ENCODE measurements around the gene DPYSL4.

DPYSL4 gene

DNA sequence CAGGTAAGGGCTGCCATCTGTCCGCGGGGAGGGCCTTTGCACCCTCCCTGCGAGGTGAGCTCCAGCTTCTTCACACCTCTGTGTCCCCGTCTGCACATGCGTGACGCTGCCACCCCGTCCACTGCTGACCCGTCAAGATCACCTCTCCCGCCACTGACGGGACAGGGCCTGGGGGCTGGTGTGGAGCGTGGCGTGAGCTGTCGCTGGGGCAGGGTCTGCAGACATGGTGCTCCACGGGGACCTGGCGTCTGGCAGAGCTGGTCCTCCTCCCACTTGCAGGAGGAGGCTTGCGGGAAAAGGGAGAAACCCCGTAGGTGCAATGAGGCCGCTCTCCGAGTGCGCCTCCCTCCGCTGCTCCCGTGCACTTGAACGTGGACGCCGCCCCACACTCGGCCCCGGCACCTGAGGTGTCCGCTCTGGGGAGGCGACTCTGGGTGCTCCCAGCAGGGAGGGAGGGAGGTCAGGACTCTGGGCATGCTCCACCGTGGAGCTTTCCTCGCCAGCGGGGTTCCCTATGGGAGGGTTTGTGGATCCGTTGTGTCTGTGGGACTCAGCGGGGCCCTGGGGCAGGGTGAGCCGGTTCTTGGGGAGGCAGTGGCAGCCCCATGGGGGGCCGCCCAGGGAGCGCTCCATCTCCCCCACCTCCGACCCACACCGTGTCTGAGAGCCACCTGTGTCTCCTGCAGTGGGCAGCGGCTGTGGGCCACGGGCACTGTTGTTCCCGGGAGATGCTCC, 17.6 kb upstream of the DPYSL4 start:
- Histone ChIP-seq H3K4me3 (ENCODE audit: low read length) (no peak overlapping the region), H3K4me1 (ENCODE audit: control insufficient read depth, insufficient read depth, low read length) (peaks cover 10% of the 10 kb centered on the region), H3K36me3 (ENCODE audit: control insufficient read depth, insufficient read depth, low read length) (no peaks in the 10 kb centered on the region), H3K9ac (ENCODE audit: low read length) (no peak overlapping the region), H3K27me3 (ENCODE audit: control insufficient read depth, insufficient read depth, low read length) (no peaks in the 10 kb centered on the region), H3K9me3 (ENCODE audit: control insufficient read depth, low read length) (no peaks in the 10 kb centered on the region)

- no peaks in the 10 kb centered on the region for H3K9me3 ChIP-seq (ENCODE audit: control insufficient read depth, low read length)
- H3K9ac ChIP-seq (ENCODE audit: low read length) = no peak overlapping the region
- no peak overlapping the region for H3K4me3 ChIP-seq (ENCODE audit: low read length)
- H3K36me3 ChIP-seq (ENCODE audit: control insufficient read depth, insufficient read depth, low read length) = no peaks in the 10 kb centered on the region
- peaks cover 2% of the 10 kb centered on the region for H3K4me1 ChIP-seq (ENCODE audit: control insufficient read depth, insufficient read depth, low read length)
- H3K27me3 ChIP-seq (ENCODE audit: control insufficient read depth, insufficient read depth, low read length) = no peaks in the 10 kb centered on the region
Measured at GRCh38 chr10:132169766-132170560, 16.8 kb upstream of the DPYSL4 start.

DNA sequence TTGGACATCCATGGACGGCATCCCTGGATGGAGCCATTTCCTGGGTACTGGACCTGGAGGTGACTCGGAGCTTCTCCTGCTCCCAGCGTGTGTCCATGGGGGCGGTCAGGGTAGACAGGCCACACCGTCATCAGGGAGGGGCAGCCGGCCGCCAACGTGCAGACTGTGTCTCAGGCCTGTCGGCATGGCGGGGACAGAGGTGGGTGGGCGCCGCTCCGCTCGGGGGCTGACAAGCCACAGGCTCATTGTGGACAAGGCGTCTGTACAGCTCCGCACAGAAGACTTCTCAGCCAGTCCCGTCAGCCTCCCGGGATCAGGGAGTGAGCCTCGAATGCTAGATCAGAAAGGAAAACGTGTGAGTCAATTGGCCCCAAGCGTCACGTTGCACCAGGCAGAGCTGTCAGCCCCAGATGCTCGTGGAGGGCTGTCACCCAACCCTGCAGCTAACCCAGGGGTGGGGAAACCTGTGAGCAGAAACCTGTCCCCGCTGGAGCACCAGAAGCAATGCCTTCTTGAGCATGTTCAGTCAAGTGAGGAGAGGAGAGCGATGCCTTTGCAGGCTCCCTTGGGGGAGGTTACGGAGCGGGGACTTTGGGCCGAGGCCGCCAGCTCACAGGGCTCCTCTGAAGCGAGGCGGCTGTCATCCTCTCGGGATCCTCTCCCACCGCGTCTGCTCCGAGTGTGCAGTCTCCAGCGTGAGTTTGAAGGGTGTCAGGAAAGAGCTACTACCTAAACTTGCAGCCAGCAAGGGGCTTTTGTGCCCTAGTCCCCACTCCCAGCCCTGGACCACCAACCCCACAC, 16.0 kb upstream of the DPYSL4 start:
- H3K9me3 ChIP-seq (ENCODE audit: control insufficient read depth, low read length) = no peaks in the 10 kb centered on the region
- H3K4me3 ChIP-seq (ENCODE audit: low read length) = no peak overlapping the region
- no peak overlapping the region for H3K9ac ChIP-seq (ENCODE audit: low read length)
- H3K4me1 ChIP-seq (ENCODE audit: control insufficient read depth, insufficient read depth, low read length) = no peaks in the 10 kb centered on the region
- H3K27me3 ChIP-seq (ENCODE audit: control insufficient read depth, insufficient read depth, low read length) = no peaks in the 10 kb centered on the region
- H3K36me3 ChIP-seq (ENCODE audit: control insufficient read depth, insufficient read depth, low read length) = no peaks in the 10 kb centered on the region

GRCh38 chr10:132172091-132173066, 14.4 kb upstream of the DPYSL4 start:
- Histone ChIP-seq H3K36me3 (ENCODE audit: control insufficient read depth, insufficient read depth, low read length) (no peaks in the 10 kb centered on the region), H3K27me3 (ENCODE audit: control insufficient read depth, insufficient read depth, low read length) (peaks cover 9% of the 10 kb centered on the region), H3K4me1 (ENCODE audit: control insufficient read depth, insufficient read depth, low read length) (no peaks in the 10 kb centered on the region), H3K4me3 (ENCODE audit: low read length) (no peak overlapping the region), H3K9ac (ENCODE audit: low read length) (no peak overlapping the region), H3K9me3 (ENCODE audit: control insufficient read depth, low read length) (no peaks in the 10 kb centered on the region)

DNA sequence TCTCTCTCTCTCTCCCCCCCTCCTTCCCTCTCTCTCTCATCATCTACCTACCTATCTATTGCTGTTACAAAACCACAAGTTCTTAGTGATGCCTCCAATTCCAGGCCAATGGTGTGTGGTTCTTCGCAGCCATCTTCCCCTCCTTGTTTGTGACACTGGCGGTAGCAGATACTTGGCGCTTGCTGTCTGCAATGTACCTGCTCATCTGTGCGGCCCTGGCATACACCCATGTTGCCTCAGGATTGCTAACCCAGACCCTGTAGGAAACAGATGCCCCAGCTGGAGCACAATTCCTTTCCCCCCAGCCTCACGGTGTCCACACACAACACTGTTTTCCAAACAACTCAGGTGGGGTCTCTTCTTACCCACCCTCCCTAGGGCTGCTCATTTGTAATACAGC, 13.6 kb upstream of the DPYSL4 start:
- Histone ChIP-seq H3K36me3 (ENCODE audit: control insufficient read depth, insufficient read depth, low read length) (no peaks in the 10 kb centered on the region), H3K27me3 (ENCODE audit: control insufficient read depth, insufficient read depth, low read length) (peaks cover 13% of the 10 kb centered on the region), H3K4me3 (ENCODE audit: low read length) (no peak overlapping the region), H3K9ac (ENCODE audit: low read length) (no peak overlapping the region), H3K9me3 (ENCODE audit: control insufficient read depth, low read length) (no peaks in the 10 kb centered on the region), H3K4me1 (ENCODE audit: control insufficient read depth, insufficient read depth, low read length) (no peaks in the 10 kb centered on the region)

DNA sequence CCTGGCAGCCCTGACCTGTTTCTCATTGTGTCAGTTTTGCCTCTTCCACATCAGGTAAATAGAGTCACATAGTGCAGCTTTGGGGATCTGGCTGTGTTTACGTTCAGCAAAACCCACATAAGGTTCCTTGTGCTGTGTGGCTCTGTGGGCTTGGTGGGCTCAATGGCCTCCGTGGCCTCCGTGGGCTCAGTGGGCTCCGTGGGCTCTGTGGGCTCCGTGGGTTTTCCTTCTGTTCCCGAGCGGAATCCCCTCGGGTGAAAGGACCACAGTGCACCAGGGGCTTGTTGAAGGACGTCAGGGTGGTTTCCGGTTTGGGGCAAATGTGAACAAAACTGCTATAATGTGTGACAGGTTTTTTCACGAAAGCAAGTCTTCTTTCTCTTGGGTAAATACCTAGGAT, 12.5 kb upstream of the DPYSL4 start:
- H3K27me3 ChIP-seq (ENCODE audit: control insufficient read depth, insufficient read depth, low read length) = peaks cover 13% of the 10 kb centered on the region
- no peaks in the 10 kb centered on the region for H3K4me1 ChIP-seq (ENCODE audit: control insufficient read depth, insufficient read depth, low read length)
- no peaks in the 10 kb centered on the region for H3K9me3 ChIP-seq (ENCODE audit: control insufficient read depth, low read length)
- H3K4me3 ChIP-seq (ENCODE audit: low read length) = no peak overlapping the region
- H3K9ac ChIP-seq (ENCODE audit: low read length) = no peak overlapping the region
- no peaks in the 10 kb centered on the region for H3K36me3 ChIP-seq (ENCODE audit: control insufficient read depth, insufficient read depth, low read length)

GRCh38 chr10:132175408-132175807, 11.3 kb upstream of the DPYSL4 start:
- Histone ChIP-seq H3K4me3 (ENCODE audit: low read length) (no peak overlapping the region), H3K9me3 (ENCODE audit: control insufficient read depth, low read length) (no peaks in the 10 kb centered on the region), H3K4me1 (ENCODE audit: control insufficient read depth, insufficient read depth, low read length) (no peaks in the 10 kb centered on the region), H3K9ac (ENCODE audit: low read length) (no peak overlapping the region), H3K27me3 (ENCODE audit: control insufficient read depth, insufficient read depth, low read length) (peaks cover 13% of the 10 kb centered on the region), H3K36me3 (ENCODE audit: control insufficient read depth, insufficient read depth, low read length) (no peaks in the 10 kb centered on the region)

DNA sequence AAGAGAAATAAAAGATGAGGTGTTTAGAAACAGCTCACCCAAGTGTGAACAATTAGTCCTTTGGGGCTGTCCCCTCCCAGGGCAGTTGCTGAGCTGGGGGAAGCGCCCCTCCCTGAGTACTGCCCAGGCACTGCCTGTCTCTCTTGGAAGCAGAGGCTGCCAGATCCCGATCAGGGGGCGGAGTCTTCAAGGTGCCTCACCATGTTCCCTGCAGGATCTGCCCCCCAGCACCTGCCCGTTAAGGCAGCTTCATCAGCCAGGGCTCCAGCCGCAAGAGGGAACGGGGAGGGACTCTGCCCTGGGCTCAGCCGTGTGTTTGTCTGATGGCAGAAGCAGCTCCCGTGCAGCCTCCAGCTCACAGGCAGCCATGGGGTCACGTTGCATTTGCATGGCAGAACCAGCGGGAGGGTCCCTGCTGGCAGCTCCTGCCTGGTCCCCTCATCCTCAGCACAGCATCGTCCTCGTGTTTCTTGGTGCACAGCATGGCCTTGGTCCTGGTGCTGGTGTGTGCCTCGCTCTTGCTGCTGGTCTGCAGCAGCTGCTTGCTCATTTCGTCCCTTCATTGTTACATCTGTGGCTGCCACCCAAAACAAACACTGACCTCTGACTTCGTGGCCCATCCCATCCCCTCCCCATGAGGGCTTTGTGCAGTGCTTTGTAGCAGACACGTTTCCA, 10.7 kb upstream of the DPYSL4 start:
- H3K4me3 ChIP-seq (ENCODE audit: low read length) = no peak overlapping the region
- no peak overlapping the region for H3K9ac ChIP-seq (ENCODE audit: low read length)
- H3K27me3 ChIP-seq (ENCODE audit: control insufficient read depth, insufficient read depth, low read length) = peaks cover 13% of the 10 kb centered on the region

GRCh38 chr10:132176623-132177500, 9.9 kb upstream of the DPYSL4 start:
- Histone ChIP-seq H3K9ac (ENCODE audit: low read length) (no peak overlapping the region), H3K9me3 (ENCODE audit: control insufficient read depth, low read length) (no peaks in the 10 kb centered on the region), H3K27me3 (ENCODE audit: control insufficient read depth, insufficient read depth, low read length) (peaks cover 13% of the 10 kb centered on the region), H3K36me3 (ENCODE audit: control insufficient read depth, insufficient read depth, low read length) (no peaks in the 10 kb centered on the region), H3K4me3 (ENCODE audit: low read length) (no peak overlapping the region), H3K4me1 (ENCODE audit: control insufficient read depth, insufficient read depth, low read length) (no peaks in the 10 kb centered on the region)

More for the DNA sequence above, 10.7 kb upstream of the DPYSL4 start:
- Histone ChIP-seq H3K4me1 (ENCODE audit: control insufficient read depth, insufficient read depth, low read length) (no peaks in the 10 kb centered on the region), H3K36me3 (ENCODE audit: control insufficient read depth, insufficient read depth, low read length) (no peaks in the 10 kb centered on the region), H3K9me3 (ENCODE audit: control insufficient read depth, low read length) (no peaks in the 10 kb centered on the region)

- H3K4me3 ChIP-seq (ENCODE audit: low read length) = no peak overlapping the region
- H3K4me1 ChIP-seq (ENCODE audit: control insufficient read depth, insufficient read depth, low read length) = no peaks in the 10 kb centered on the region
- no peak overlapping the region for H3K9ac ChIP-seq (ENCODE audit: low read length)
- no peaks in the 10 kb centered on the region for H3K9me3 ChIP-seq (ENCODE audit: control insufficient read depth, low read length)
- peaks cover 13% of the 10 kb centered on the region for H3K27me3 ChIP-seq (ENCODE audit: control insufficient read depth, insufficient read depth, low read length)
- H3K36me3 ChIP-seq (ENCODE audit: control insufficient read depth, insufficient read depth, low read length) = no peaks in the 10 kb centered on the region
Measured at GRCh38 chr10:132178046-132178445, 8.7 kb upstream of the DPYSL4 start.
